ENCODE results near the gene VPS35.

DNA sequence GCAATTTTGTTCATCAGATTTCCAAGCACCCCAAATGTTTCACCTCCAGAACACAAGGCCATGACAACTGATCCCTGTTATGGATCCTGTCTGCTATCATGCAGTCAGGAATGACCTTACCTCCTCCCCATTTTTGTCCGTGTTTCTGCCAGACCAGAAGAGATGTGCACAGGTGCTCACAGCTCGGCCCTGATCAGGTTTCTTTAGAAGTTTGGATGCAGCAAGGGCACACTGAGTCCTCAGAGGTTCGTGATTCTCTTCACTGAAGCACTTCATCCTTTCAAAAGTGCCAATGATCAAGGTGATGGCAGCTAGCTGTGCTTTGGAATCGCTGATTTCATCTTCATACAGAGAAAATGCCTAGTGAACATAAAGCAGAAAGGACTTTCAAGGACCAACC lies 26.9 kb downstream of the VPS35 start:
- TF ChIP-seq, protein P1, sequence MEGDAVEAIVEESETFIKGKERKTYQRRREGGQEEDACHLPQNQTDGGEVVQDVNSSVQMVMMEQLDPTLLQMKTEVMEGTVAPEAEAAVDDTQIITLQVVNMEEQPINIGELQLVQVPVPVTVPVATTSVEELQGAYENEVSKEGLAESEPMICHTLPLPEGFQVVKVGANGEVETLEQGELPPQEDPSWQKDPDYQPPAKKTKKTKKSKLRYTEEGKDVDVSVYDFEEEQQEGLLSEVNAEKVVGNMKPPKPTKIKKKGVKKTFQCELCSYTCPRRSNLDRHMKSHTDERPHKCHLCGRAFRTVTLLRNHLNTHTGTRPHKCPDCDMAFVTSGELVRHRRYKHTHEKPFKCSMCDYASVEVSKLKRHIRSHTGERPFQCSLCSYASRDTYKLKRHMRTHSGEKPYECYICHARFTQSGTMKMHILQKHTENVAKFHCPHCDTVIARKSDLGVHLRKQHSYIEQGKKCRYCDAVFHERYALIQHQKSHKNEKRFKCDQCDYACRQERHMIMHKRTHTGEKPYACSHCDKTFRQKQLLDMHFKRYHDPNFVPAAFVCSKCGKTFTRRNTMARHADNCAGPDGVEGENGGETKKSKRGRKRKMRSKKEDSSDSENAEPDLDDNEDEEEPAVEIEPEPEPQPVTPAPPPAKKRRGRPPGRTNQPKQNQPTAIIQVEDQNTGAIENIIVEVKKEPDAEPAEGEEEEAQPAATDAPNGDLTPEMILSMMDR (IDR thresholded peaks at IDR 0.05 in 4 of 5, conservative IDR thresholded peaks at IDR 0.05 in 1 of 5) = no peak
- TF ChIP-seq POLR2A (IDR thresholded peaks at IDR 0.05) = no peak

Measured in gastrocnemius medialis (tissue), 4 donors.